ENCODE data around the gene TRPT1. TPM values are rescaled to one million over a fixed set of nuclear protein-coding genes. Genes with fewer than 3 reads are reported as not detected.
"Not testable (repeated sequence)": the region's sequence is repeated elsewhere in the genome, so short reads cannot be mapped to it uniquely, and the experiment has no call there.

Gene TRPT1
- polyA plus RNA-seq, 3 donors: 37.0 to 46.2 (median 42.5) TPM

DNA sequence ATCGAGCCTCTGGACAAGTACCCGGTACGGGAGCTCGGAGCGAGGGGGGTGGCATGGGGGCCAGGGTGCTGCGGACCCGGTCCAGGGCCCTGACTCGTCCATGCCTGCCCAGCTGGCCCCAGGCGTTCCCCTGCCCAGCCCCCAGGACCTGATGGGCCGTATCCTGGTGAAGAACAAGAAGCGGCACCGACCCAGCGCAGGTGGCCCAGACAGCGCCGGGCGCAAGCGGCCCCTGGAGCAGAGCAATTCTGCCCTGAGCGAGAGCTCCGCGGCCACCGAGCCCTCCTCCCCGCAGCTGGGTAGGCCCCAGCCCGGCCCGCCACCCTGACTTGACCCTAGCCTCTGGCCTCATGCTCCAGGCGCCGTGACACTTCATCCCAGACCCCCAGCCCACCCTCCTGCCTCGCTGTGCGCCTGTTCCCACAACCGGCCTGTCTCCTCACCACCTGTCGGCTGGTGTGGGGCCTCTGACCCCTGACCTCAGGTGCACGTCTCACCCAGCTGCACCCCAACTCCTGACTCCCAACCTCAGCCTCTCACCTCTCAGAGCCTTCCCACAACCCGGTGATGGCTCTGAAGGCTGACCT lies 33.1 kb upstream of the TRPT1 start:
- no peak for DNase-seq (ENCODE audit: low read depth in 3 of 3, low spot score in 2 of 3)

DNA sequence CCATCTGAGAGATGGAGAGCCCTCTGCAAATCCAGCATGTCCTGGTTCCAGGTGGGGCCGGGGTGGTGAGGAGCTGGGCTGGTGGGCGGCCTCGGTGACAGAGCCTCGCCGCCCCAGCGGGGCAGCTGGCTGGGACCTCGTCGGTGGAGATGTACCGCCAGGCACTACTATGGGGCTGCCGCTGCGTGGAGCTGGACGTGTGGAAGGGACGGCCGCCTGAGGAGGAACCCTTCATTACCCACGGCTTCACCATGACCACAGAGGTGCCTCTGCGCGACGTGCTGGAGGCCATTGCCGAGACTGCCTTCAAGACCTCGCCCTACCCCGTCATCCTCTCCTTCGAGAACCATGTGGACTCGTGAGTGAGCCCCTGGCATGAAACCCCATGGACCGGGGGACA lies 32.4 kb upstream of the TRPT1 start:
- DNase-seq (ENCODE audit: low read depth in 3 of 3, low spot score in 2 of 3): no peak

DNA sequence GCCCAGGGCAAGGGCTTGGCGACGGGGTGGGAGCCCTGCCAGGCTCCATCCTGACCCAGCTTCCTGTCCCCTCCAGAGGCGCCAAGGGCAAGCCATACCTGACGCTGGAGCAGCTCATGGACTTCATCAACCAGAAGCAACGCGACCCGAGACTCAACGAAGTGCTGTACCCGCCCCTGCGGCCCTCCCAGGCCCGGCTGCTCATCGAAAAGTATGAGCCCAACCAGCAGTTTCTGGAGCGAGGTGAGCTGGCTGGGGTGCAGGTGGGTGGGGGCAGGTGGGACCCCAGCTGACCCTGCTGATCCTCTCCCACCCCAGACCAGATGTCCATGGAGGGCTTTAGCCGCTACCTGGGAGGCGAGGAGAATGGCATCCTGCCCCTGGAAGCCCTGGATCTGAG lies 30.3 kb upstream of the TRPT1 start:
- DNase-seq (ENCODE audit: low read depth in 3 of 3, low spot score in 2 of 3): no peak

DNA sequence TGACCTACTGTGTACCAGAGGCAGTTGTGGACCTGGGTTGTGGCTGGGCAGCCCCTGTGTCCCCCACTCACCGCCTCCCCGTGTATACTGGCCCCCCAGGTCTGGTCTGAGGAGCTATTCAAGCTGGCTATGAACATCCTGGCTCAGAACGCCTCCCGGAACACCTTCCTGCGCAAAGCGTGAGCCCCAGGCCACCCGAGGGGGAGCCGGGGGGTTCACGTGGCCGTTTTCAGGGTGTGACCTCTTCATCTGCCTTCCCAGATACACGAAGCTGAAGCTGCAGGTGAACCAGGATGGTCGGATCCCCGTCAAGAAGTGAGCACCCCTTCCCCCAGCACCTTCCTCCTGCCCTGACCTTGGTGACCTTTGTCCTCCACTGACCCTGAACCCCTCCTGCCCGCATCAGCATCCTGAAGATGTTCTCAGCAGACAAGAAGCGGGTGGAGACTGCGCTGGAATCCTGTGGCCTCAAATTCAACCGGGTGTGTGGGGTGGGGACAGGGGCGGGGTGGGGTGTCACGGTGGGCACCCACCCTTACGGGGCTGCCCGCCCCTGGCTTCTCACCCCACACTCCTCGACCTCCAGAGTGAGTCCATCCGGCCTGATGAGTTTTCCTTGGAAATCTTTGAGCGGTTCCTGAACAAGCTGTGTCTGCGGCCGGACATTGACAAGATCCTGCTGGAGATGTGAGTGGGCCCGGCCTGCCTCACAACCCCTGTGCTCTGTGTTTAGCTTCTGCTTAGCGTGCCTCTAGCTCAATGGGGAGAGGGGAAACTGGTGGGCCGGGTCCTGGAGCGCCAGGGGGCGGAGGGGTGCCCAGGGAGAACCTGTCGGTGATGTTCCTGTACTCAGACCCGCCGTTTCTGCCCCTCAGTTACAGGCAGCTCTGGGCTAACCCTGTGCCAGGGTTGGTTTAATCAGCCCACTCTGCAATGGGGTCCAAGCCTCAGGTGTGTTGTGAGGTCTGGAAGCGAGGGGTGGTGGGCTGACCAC lies 29.4 kb upstream of the TRPT1 start:
- DNase-seq (ENCODE audit: low read depth in 3 of 3, low spot score in 2 of 3): no peak

DNA sequence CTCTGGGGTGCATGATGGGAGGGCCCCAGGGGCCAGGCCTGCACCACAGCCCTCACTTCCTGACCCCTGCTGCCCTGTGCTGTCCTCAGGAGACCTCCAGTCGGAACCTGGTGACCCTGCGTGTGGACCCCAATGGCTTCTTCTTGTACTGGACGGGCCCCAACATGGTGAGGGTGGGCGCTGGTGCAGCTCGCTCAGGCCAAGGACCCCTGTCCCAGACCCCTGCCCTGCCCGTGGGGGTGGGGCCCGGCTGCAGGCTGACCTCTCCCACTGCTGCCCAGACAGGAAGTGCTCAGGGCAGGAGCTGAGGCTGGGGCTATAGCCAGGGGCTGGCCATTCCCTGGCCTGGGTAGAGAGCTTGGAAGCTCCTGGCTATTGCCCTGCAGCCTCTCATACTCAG lies 28.3 kb upstream of the TRPT1 start:
- no peak for DNase-seq (ENCODE audit: low read depth in 3 of 3, low spot score in 2 of 3)

DNA sequence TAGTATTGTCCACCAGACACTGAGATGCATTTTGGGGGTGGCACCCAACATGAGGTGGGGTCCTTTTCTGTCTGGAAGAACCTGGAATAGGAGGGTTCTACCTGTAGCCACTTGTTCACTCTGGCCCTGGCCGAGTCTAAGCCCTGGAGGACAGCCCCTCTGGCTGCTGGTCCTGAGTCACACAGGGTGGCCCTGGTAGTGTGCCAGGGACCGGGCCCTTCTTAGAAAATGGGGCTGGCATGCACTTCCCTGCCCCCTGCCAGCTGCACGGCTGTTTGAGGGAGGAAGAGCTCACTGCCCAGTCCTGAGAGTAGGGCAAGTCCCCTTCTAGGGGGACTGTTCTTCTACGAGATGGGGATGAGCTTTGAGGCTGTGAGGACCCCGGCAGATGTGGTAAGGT lies 27.5 kb upstream of the TRPT1 start:
- DNase-seq (ENCODE audit: low read depth in 3 of 3, low spot score in 2 of 3): no peak

DNA sequence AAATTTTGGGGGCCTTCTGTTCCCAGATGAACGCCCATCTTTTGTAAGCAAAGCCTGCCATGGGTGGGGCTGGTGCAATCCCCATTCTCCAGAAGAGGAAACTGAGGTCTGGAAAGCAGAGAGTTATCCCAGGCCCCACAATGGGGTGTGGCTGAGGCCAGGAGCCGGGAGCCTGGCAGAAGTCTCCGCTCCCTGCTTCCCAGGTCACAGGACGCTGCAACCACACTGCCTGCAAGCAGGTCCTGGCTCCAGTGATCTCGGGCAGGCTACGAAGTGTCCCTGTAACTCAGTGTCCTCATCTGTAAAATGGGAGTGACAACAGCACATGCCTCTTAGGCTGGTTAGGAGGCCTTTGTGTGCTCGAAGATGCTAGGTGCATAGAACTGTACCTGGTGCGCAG lies 27.1 kb upstream of the TRPT1 start:
- DNase-seq (ENCODE audit: low read depth in 3 of 3, low spot score in 2 of 3): no peak

DNA sequence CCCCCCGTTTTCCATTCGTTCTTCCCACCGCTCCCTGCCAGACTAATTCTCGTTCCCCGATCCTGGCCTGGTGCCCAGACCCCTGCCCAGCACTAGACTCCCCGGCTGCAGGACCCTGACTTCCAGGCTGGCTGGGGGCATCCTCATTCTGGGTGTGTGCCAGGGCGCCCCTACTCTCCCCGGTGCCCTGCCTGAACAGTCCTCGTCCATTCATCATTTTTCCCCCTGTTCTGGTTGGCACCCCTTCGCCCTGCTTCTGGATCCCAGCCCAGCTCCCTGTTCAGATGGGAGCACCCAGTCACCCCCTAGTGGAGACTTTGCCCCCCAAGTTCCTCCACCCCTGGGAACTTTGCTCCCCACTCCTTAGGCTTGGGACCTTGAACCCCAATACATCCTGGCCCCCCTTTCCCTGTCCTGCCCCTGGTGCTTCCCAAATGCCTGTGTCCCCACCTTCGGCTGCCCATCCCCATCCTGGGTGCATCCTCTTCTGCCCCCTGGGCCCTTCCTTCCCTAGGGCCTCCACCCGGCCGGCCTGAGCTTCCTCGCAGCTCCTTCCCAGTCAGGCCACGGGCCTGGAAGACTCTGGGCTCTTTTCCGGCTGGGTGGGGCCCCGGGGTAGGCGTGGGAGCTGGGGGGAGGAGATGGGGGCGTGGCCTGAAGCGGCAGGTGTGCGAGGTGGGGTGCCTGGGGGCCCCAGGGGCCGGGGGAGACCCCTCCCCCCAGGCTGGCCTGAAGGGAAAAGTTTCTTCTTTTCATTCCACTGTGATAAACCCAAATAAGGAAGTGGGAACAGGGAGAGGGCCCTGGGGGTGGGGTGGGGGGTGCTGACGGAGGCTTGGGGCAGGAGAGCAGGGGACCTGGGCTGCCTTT lies 26.3 kb upstream of the TRPT1 start:
- DNase-seq (ENCODE audit: low read depth in 3 of 3, low spot score in 2 of 3): no peak

DNA sequence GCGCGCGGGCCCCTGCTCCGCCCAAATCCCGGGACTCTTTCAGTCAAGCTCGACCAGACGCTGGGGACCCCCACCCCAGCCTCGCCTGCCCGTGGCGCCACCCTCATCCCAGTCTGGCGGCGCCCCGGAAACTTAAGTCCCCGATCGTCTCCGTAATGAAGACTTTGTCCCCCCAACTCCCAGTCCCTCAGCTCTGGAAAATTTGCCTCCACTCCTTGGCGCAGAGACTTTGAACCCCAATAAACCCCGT lies 25.7 kb upstream of the TRPT1 start:
- DNase-seq (ENCODE audit: low read depth in 3 of 3, low spot score in 2 of 3): no peak

DNA sequence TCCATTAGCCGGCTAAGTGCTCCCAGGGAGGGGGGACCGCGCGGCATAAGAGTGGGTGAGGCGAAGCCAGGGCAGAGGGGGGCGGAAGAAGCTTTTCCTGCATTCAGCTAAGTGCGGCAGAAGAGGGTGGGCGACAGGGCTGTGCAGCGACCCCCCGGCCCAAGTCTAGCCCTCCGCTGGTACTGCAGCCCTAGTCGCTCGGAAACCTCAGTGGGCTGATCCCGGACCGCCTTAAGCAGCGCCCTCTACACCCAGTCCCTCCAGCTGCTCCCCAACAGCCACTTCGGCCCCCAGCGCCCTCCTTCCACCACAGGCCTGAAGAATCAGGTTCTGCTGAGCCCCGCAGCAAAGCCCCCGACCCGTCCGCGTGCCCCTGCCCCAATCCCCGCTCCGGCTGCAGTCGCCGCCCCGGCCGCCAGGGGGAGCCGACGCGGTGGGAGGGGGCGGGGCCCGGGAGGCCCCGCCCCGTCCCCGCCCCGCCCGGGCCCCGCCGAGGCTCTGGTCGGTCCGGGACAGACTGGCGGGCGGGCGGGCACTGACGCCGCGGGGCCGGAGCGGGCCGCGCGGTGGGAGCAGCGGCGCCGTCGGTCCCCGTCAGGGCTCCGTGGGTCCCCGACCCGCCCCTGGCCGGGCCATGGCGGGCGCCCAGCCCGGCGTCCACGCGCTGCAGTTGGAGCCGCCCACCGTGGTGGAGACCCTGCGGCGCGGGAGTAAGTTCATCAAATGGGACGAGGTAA lies 25.2 kb upstream of the TRPT1 start, which contains the start of gene PLCB3:
TSS of gene PLCB3 (plus strand) at position 515 of the 737 bp plus-strand sequence. CDS start at position 635, 120 bp downstream.
- no peak for DNase-seq (ENCODE audit: low read depth in 3 of 3, low spot score in 2 of 3)

DNA sequence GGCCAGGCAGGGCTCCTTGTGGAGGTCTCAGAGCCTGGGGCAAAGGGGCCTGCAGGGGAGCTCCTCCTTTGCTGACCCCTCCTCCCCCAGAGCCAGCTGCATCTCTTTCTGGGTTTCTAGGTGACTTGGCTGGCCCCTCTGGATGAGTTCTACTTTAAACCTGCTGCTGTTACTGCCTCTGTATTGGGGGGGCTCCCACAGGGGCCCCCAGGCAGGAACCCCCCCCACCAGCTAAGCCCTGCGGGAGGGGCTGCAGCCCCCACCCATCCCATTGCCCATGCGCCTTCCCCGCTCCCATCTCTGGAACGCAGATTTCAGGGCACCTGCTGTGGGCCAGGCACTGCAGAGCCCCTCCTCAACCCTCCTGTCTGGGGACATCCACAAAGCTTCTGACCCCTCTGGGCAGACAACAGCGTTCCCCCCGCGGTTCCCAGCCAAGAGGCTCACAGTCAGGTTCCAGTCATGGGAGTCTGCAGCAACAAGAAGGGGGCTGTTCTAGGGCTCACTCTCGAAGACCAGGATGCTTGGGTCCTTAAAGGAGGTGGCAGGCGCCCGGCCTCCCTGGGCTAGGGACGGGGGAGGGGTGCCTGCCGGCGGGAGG lies 24.5 kb upstream of the TRPT1 start:
- DNase-seq (ENCODE audit: low read depth in 3 of 3, low spot score in 2 of 3): no peak

DNA sequence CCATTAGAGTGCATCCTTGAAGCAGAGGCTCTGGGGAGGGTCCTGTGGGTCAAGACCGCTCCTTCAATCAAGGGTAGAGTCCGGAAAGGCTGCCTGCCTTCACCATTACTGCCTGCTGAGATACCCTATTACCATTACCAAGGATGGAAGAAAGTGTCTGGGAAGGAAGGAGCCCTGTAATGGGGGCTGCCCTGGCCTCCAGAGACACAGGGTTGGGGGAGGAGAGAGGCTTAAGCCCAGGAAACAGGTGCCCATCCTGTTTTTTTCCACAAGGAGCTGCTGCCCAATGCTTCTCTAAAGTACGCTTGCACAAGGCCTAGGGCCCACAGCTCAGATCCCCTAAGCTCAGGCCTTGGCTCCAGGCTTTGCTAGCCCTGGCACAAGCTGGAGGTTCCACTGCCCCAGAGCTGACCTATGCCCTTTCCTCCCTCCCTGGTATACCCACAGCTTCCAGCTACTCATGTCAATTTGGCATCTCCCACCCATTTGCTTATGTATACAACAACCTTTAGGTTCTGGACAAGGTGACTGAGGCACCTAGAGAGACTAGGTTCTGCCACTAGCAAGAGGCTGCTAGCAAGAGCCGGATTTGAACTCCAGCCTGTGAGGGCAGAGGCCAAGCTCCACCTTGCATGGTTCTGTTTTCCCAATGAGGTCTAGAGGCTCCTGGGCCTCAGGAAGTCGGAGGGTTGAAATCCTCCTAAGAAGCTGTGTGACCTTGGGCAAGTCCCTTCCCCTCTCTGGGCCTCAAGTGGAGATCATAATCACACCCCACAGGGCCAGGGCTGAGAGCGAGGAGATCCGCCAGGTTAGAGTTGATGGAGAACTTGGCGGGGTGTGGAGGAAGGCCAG lies 23.8 kb upstream of the TRPT1 start:
- no peak for DNase-seq (ENCODE audit: low read depth in 3 of 3, low spot score in 2 of 3)

DNA sequence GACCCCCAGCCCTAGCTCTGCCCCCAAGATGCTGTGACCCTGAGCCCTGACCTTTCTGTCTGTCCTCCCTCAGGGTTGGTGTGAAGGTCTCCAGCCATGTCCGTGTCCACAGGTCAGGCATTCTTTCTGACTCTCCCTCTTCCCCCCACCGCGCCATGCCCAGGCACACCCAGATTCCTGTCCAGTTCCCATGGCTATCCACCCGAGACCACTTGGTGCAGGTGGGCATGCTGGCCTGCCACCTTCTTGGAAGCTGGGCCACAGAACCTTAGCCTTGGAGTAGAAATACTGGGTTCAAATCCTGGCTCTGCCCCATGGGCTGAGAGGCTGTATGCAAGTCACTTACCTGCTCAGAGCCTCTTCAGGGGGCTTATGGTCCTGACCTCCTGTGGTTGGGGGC lies 23.1 kb upstream of the TRPT1 start:
- no peak for DNase-seq (ENCODE audit: low read depth in 3 of 3, low spot score in 2 of 3)

DNA sequence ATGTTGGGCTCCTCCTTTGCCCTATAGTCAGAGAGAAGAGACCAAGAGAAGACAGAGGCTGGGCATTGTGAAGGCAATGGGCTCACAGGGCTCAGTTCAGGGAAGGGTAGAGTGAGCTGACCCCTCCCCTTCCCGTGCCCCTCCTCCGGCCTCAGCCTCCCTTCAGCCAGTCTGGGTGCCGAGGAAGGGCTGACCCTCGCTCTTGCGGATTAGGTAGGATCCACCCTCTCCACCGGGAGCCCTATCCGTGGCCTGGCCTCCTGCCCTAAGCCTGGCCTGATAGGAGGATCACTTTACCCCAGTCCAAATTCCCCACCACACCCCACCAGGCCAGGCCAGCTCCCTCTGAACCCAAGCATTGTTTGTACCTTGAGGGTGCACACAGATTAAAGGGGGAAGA lies 22.6 kb upstream of the TRPT1 start:
- no peak for DNase-seq (ENCODE audit: low read depth in 3 of 3, low spot score in 2 of 3)

DNA sequence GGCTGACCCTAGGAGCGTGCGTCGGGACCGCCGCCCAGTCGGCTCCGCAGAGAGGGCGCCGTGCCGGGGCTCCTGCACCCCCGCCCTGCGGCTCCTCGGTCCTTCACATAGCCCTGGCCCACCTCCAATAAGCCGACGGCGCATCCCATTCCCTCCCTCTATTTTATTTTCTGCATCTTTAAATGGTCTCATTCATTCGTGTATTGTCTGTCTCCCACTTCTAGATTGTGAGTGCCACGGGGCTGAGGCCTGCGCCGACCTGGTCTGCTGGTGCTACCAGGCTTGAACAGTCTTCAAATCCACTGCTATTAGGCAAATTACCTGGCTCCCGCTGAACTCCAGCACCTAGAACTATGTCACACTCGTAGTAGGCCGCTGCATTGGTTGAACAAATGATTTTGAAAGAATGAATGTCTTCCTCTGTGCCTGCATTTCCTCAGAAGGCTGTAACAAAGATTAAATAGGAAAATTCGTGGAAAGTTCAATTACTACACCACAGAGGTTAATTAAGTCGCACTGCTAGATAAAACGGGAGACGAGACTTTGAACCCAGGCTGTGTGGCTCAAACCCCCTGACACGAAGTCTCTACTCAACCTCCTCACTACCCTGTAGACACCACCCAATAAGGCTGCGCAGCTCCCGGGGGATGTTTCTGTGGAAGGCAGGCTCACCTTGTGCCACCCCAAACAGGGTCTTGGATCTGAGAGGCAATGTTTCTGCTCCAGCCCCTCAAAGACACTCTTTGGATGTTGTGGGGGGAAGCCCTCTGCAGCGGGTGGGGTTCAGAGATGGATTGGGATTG lies 21.9 kb upstream of the TRPT1 start:
- DNase-seq (ENCODE audit: low read depth in 3 of 3, low spot score in 2 of 3): no peak

DNA sequence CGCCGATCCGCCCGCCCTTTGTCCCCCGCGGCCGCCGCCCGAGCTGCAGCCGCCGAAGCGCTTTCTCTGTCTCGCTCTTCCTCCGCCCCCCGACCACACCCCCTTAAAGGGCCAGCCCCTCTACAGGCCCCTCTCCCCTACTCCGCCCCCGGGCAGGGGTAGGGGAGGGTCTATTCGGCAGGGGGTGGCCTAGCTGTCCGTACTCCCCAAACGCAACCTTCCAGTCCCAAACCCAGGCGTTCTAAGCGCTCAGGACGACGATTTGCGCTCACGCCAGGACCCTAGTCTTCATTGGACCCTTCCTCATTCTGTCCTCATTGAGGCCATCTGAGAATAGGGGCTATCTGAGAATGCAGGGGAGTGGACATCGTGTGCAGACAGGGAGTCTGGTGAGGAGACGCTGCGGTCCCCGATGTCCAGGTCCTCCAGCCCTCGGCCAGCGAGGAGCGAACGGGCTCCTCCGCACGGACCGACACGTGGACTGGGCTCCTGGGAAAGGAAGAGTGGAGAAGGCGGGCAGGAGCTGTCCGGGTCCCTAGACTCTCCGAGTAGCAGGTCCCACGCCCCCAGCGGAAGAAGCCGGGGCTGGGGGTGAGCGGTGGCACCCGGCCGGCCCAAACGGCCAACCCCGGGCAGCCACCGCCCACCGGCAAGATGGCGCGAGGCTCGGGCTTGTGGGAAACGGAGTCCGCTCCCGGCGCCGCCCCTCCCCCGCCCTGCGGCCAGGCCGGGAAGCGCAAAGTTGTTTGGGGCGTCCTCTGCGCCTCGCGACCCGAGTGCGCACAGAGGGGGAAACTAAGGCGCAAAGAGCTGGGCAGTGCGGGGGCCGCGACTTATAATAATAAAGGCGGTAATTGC lies 21.1 kb upstream of the TRPT1 start, which contains the start of gene PPP1R14B:
TSS of gene PPP1R14B (minus strand) at position 73 of the 858 bp plus-strand sequence. CDS start 270 bp downstream, outside the sequence.
- DNase-seq (ENCODE audit: low read depth in 3 of 3, low spot score in 2 of 3): no peak

DNA sequence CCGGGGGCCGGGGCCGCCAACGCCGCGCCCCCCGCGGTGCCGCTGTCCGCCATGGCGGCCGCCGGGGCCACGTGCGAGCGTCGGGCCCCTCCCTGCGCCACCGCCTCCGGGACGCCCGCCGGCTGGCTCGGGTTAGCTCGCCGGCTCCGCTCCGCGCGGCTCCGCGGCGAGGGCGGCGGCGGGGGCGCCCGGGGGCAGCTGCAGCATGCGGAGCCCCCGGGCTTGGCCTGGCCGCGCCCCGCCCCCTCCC lies 20.6 kb upstream of the TRPT1 start:
- DNase-seq (ENCODE audit: low read depth in 3 of 3, low spot score in 2 of 3): not testable (repeated sequence)

Data from right renal cortex interstitium (tissue), 3 donors.